GM12865 (cell line): Measurements from ENCODE around the gene CDC42.
A peak's percentile ranks its signal among the peaks of the same experiment; 100 is the strongest.

Experiments used
- DNase-seq: peaks from one replicate; pipeline ENCODE4 v3.0.0; 2010; ENCODE audit warnings: low read depth
- H3K4me3 ChIP-seq: 2 replicates; pipeline ENCODE4 v1.5.1; 2011; ENCODE audit warnings: mild to moderate bottlenecking, low read depth, low read length, control low read depth
- CTCF ChIP-seq: IDR thresholded peaks from 2 replicates; pipeline ENCODE4 v1.5.1; 2011; ENCODE audit warnings: low read length, control low read depth, low read depth, inconsistent platforms; ENCODE audit not compliant: insufficient read depth; ENCODE audit errors: missing control alignments

Gene CDC42

DNA sequence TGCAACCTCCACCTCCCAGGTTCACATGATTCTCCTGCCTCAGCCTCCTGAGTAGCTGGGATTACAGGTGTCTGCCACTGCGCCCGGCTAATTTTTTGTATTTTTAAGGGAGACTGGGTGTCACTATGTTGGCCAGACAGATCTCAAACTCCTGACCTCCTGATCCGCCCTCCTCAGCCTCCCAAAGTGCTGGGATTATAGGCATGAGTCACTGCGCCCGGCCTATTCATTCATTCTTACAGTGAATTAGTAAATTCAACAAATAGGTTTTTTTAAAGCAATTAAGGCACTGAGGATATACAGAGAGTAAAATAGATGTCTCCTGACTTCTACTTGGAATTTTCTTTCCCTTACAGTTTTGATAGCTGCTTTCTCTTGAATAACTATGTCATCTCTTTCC lies 43.5 kb downstream of the CDC42 start:
- no peak overlapping the region for H3K4me3 ChIP-seq
- DNase-seq: no peak
- TF ChIP-seq CTCF: no peak

GRCh38 chr1:22096463-22096862 lies 44.0 kb downstream of the CDC42 start:
- DNase-seq: no peak
- no peak overlapping the region for H3K4me3 ChIP-seq
- TF ChIP-seq CTCF: no peak

DNA sequence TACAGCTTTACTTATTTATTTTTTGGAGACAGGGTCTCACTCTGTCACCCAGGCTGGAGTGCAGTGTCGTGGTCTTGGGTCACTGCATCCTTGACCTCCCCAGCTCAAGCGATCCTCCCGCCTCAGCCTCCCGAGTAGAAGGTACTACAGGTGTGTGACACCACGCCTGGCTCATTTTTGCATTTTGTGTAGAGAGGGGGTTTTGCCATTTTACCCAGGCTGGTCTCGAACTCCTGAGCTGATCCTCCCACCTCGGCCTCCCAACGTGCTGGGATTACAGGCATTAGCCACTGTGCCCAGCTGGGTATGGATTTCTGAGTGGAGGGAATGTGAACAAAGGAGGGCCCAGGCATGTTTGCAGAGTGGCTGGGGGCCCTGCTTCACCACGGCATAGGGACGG lies 46.2 kb downstream of the CDC42 start:
- TF ChIP-seq CTCF: no peak
- no peak for DNase-seq
- no peak overlapping the region for H3K4me3 ChIP-seq

DNA sequence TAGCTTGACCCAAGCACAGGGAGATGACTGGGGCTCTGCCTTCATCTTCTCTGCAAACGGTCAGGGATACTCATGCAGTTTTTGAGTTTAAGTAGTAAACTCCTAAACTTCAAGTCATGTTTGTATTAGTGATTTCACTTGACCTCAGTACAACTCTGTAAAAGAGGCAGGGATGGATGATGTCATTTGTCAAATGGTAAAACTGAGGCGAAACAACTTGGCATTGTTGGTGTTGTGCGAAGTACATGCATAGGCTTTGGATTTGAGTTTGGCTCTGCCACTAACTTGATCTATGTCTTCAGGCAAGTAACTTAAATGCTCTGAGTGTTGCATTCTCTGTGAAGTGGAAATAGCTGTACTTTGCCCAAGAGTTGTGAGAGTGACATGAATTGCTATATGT lies 47.7 kb downstream of the CDC42 start:
- TF ChIP-seq CTCF: no peak
- no peak overlapping the region for H3K4me3 ChIP-seq
- DNase-seq: no peak

GRCh38 chr1:22101199-22101598 lies 48.7 kb downstream of the CDC42 start:
- no peak overlapping the region for H3K4me3 ChIP-seq
- peak; percentile 56 for DNase-seq
- TF ChIP-seq CTCF: no peak

- no peak for TF ChIP-seq CTCF
- no peak overlapping the region for H3K4me3 ChIP-seq
- no peak for DNase-seq
These were observed 49.5 kb downstream of the CDC42 start for GRCh38 chr1:22101995-22102394.

GRCh38 chr1:22102746-22103145 lies 50.2 kb downstream of the CDC42 start:
- no peak overlapping the region for H3K4me3 ChIP-seq
- DNase-seq: no peak
- TF ChIP-seq CTCF: no peak
